HG02642 (cell line): ENCODE data around the gene MRAP2.
"Not testable (repeated sequence)": the region's sequence is repeated elsewhere in the genome, so short reads cannot be mapped to it uniquely, and the experiment has no call there.

Experiments
- ATAC-seq: cut with Tn5 transposase; IDR thresholded peaks from one replicate; pipeline ENCODE4 v1.9.1; 2021; ENCODE audit warnings: mild to moderate bottlenecking; ENCODE audit not compliant: unreplicated experiment, poor library complexity

The MRAP2 gene

DNA sequence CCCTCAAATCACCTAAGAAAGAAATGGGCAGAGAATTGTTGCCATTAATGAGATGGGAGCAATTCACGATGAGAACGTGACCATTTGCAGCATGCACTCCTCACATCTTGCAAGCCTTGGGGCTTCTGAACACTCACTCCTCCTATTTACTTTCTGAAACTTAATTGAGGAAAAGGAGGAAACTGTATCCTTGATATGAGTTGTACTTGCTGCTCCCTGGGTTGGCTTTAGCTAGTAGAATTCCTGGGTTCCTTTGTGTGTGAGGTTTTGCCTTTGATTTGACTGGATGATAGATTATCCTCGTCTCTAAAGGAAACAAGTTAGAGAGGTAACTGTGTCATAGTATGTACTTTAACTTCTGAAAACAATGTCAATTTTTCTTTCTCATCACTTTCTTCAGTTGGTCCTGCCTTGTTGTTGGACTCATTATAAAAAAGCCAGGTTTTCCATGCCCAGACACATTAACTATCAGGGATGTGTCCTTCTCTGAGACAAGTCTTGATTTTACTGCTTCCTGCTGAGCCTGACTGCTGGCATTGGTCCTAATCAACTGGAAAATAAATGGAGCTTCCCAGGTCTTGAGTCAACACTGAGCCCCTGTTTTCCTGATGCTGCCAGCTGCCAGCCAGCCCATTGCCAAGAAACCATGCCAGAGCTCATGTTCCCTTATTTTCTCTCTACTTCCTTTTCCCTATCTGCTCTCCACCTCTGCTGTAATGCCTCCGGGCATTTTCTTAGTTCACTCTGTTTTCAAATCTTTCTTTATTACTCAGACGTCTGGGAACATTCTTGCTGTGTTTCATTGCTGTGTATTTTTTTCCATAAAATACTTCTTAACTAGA is 6.0 kb upstream of the MRAP2 start:
- ATAC-seq: no peak

DNA sequence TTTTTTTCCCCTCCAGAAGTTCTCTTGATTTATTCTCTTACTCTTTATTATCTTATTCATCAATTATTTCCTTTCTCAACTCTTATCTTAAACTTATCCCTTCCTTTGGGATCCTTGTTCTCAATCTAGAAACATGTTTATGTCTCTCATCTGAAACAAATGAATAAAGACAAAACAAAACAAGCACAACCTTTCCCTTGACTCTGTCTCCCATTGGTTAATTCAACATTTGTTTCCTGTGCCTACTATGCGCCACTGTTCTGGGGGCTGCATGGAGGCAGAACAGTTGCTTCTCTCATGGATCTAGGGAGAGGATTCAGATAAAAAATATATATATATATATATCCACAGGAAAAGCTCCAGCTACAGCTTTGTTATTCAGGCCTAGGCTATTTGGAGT is 5.2 kb upstream of the MRAP2 start:
- ATAC-seq: no peak

DNA sequence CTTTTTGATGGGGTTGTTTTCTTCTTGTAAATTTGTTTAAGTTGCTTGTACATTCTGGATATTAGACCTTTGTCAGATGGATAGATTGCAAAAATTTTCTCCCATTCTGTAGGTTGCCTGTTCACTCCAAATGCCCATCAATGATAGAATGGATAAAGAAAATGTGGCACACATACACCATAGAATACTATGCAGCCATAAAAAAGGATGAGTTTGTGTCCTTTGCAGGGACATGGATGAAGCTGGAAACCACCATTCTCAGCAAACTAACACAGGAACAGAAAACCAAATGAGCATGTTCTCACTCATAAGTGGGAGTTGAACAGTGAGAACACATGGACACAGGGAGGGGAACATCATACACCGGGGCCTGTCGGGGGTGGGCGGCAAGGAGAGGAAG is 1.6 kb upstream of the MRAP2 start:
- not testable (repeated sequence) for ATAC-seq

DNA sequence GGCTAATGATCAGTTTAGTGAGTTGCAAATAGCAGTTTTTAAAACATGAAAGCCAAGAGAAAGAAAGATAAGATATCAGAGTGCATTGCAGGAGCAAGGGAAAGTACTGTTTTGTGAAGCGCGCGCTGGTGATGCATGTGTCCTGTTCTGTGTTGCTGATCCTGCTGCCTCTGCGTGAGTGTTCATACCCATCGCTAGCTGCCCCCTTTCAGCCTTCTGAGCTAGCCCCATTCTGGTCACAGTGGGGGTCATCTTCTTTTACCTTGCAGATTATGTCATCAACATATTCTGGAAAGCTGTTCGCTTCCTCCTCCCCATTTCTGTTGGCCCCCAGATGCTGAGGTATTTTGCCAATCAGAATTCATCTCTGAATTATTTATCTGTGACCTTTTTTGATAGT is 1.9 kb downstream of the MRAP2 start:
- ATAC-seq: no peak

DNA sequence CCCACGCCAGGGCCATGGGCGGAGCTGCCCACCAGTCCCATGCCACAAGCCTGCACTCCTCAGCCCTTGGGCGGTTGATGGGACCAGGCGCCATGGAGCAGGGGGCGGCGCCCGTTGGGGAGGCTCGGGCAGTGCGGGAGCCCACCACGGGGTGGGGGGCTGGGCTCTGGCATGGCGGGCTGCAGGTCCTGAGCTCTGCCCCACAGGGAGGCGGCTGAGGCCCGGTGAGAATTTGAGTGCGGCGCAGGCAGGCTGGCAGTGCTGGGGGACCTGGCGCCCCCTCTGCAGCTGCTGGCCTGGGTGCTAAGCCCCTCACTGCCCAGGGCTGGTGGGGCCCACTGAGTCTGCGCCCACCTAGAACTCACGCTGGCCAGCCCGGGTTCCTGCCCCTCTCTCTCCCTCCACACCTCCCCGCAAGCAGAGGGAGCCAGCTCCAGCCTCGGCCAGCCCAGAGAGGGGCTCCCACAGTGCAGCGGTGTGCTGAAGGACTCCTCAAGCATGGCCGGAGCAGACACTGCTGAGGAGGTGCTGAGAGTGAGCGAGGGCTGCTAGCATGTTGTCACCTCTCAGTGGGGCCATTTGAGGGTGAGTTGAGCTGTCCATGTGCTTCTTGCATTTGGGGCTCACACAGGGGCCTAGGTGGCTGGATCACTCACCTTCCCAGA is 4.0 kb downstream of the MRAP2 start:
- ATAC-seq: no peak

DNA sequence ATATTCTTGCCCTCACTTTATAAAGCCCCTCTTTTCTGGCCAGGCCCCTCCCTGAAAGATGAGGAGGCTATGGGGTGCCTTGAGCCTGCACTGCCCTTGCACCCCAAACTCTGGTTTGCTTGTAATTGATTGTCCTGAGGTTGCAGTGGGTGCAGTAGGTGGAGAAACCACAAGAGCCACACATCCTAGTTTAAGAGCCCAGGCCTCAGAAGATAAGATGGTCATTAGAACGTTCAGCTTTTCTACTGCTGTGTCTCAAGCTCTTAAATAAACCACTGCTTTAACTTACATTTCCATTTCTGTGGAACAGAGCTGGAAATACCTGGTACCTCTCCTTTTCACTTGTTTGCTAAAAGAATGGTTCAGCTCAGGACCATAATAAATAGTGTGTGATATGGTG is 9.0 kb downstream of the MRAP2 start:
- ATAC-seq: no peak

DNA sequence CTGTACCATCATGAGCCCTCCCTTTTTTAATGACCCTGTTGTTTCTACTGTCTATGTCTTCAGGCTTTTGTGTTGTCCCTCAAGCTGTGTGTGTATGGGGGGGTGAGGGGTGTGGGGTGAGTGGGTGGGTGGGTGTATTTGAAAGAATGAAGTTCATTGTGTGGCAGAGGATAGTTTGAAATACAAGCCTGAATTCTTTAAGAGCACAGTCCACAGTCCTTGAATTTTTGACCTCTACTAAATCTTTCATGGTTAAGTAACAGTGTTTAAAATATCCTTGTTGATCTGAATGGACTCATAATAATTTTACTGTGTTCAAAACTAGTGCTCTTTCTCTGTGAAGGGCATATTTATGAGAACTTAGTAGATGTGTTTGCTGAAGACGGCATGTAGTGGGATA is 10.0 kb downstream of the MRAP2 start:
- no peak for ATAC-seq

DNA sequence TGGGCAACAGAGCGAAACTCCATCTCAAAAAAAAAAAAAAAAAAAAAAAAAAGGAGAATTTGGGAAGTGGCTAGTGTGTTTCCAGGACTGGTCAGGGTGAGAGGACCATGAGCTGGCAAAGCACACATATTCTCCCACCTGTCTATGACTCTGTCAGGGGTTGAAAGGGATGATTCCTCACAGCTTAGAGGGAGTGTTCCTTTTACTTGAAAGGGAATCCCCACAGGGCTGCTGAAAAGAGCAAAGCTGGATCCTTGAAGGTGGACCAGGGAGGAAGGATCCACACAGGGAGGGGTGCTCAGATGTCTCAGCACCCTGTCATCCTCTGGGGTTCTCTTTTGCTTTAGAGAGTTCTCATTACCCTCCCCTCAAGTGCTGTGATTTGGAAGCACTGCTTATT is 13.2 kb downstream of the MRAP2 start:
- no peak for ATAC-seq

DNA sequence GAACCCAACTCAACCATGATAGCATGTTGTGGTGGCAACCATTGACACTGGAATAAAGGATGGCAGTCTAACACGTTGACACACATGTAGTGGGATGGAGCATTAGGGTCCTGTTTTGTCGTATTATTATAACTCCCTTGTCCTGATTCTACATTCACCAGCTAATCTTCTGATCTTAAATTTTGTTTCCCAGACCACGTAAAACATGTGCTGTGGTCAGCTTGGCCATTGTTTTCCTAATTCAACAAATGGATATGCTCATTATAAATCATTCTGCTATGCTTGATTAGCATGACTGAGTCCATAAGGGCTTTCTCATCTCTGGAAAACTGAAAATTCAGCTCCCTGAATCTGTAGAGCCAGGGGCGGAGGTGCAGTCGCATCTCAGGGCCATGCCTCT is 15.0 kb downstream of the MRAP2 start:
- no peak for ATAC-seq

DNA sequence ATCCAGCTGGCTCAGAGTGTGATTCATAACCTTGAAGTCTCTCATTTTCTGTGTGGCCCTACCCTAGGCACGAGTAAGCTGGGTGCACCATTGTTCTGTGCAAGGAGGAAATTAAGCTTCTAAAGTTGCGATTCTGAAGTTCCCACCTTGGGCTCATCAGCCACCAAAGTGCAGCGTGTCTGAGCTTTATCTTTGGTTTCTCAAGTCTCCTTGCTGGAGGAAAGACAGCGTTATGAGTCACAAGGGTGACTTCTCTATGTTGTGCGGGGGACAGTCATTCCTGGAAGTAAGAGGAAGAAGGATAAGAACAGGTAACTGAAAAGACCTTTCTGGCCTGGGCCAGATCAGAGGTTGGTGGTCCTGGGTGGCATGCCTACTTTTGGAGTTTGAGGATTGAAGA is 16.8 kb downstream of the MRAP2 start:
- ATAC-seq: no peak

DNA sequence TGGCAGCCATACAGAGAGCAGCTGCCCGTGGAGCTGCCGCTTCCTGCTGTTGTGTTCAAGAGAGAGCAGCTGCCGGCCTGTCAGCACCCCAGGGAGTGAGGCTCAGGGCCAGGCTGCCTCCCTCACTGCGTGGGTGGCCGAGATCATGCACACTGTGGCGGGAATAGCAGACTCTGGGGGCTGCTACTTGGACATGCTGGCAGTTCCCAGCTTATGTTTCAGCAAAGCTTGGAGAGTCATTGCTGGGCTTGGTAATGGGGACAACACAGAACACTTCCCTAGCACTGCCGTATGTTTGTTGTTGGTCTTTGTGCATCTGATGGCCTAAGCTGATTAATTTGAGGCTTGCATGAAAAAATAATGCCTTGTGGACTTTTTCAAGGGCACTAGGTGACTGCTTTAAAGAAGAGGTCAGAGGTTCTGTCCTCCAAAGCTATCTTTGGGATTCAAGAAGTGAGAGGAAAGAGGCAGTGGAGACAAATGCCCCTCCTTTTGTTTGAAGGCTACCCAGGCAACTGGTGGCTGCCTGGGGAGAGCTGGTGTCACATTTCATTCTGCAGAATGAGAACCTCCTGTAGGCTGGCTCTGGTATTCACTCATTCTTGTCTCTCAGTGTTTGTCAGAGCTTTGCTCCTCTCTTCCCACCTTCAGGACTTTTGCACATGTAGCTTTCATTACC is 18.8 kb downstream of the MRAP2 start:
- ATAC-seq: no peak

DNA sequence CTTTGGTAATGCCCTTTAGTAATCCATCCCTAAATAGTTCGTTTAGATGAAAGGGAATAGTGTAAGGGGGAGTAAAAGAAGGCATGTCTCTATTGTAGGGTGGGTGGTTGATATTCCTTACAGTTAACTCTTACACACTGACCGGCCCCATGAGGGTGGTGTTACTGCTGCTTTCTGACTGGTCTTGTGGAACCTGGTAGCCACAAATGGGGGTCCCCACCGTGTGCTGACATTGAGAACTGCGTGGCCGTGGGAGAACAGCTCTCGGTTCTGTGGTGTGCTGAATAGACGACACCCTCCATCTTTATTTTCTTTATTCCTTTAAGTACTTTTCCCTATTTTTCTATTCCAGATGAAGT is 19.3 kb downstream of the MRAP2 start:
- no peak for ATAC-seq

DNA sequence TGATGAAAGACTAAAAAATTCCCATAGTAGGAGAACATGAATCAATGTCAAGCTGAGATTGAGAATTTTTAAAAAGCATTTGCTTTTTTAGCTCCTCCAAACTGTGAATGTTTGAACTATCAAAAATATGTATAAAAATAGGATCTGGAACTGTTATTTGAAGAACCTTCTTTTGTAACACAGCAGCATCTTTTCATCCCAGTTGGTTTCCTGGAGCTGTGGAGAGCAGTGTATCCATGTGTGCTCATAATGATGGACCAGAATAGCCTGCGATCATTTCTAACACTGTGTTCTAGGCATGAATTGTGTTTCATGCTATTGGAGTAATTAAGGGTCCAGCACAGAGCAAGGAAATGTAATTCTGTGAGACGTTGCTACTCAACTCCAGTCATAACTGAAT is 22.1 kb downstream of the MRAP2 start:
- no peak for ATAC-seq

DNA sequence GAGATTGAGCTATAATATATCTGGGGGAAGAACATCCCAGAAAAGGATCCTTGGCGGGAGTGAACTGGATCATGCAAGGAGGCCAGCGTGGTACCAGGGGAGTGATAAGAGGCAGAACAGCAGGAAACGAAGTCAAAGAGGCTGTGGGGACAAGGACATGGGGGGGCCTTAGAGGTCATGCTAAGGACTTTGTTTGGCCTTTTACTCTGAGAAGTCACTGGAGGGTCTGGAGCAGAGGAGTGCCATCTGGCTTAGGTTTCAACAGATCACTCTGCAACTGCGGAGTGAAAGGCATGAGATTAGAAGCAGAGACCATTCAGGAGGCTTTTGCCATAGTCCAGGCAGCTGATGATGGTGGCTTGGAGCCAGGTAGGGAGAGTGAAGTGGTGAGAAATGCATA is 24.3 kb downstream of the MRAP2 start:
- ATAC-seq: no peak

DNA sequence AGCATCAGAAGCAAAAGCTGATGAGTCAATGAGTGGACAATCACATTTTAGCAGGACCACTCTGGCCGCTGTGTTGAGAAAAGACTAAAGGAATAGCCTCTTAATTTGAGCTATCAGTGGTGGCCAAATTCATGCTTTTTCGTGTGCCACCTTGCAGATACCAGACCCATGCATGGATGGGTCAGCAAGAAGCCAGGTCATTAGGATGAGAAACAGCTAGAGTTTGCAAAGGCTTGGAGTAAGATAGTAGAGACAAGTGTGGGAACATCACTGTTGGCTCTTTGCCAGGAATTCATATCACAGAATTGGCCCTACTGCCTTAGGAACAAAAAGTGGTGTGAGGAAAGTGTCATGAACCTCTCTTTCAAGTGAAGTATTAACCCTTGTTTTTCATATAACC is 25.5 kb downstream of the MRAP2 start:
- no peak for ATAC-seq

DNA sequence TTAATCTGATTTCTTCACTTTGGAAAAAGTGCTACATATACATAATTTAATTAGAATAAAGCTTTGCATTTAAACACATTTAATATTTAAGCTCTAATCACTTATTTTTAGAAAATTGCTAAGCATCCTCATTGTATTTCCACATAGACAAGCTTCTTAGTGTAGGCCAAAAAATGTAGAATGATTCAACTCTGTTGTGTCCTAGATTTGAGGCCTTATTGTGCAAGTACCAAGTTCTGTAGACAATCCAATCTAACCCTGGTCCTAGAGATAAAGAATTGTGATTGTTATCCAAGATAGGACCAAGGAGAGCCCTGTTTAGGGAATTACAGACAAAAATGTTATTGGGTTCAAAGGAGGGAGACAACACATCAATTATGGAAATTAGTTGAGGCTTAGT is 27.6 kb downstream of the MRAP2 start:
- no peak for ATAC-seq

DNA sequence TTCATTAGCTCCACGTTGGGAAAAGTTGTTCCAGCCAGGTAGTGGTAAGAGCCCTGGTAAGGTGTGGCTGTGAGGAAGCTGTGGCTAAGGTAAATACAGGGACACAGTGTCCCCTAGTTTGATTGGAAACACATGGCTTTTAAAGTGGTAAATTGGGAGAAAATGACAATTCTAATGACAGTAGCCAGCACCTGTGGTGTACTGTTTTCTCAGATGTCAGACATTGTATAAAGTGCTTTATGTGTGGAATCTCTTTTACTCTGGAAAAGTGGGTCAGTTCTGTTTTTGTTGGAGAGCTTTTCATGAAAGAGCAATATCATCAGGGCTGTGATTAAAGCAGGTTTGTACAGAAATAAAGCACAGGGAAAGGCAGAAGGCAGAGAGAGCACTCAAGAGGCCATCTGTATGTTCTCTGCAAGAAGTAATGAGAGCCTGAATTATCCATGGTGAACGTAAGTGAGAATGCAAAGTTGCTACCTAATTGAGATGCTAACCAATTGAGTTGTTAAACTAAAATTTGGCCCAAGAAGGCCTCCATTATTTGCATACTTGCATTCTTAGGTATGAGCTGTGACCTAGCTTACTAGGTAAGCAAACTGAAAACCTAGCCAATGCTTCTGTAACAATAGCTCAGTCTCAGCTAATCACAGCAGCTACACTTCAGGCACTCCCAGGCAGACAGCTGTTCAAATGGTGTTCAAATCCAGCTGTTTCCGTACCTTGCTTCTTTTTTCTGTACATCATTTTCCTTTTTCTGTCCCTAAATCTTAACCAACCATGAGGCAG is 28.2 kb downstream of the MRAP2 start:
- ATAC-seq: no peak

DNA sequence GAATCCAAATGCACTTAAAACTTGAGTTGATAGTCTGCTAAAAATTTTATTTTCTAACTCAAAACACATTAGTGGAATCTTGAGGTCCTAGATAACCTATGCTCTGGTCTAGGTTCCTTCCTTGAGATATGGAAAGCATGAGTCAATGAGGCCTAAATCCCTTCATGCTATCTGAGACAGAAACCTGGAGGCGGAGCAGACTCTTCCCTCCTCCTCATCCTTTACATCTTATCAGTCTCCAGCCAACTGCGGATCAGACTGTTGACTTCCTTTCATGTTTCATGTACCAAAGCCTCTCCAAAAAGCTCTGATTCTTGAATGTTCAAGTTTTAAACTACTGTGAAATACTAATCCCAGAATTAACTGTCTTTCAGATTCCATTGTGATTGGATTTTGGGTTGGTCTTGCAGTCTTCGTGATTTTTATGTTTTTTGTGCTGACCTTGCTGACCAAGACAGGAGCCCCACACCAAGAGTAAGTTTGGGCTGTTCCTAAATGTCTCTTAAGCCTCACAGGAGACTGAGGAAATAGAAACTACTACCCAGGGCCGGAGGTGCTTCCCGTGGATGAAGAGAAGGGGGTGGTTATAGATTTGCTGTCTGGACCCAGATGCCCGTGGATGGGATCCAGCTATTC is 29.1 kb downstream of the MRAP2 start:
- no peak for ATAC-seq

DNA sequence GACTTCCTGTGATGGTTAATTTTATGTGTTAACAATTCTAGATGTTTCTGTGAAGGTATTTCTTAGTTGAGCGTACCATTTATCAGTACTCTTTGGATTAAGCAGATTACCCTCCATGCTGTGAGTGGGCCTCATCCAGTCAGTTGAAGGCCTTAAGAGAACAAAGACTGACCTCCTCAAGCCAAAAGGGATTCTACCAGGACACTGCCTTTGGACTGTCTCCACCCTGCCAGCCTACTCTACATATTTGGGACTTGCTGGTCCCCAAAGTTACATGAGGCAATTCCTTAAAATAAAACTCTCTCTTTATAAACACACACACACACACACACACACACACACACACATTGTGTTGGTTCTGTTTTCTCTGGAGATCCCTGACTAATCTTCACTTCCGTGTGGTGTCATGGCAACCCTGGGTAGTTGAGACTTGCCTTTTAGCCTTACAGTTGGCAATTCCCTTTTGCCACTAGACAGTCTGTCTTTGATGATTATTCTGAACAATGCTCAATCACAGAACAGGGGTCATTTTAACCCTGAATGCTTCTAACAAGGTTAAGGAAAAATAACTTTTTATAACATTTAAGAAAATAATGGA is 32.2 kb downstream of the MRAP2 start:
- ATAC-seq: no peak

DNA sequence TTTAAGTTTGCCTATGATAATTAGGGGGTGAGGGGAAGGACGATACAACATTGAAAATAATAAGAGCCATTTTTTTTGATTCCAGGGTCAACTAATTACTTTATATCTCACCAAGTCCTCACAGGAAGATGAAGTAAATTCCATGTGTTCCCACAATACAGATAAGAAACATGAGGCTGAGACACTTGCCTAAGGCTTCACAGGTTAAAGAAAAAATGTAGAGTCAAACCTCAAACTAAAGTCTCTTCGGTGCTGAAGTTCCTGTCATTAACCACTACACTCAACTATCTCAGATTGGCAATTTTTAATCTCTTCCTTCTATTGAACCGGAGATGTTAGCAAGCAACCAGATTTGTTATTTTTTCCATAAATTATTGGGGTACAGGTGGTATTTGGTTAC is 33.0 kb downstream of the MRAP2 start:
- no peak for ATAC-seq
